ES-I3 (cell line): ENCODE results near the gene GREB1L.

ENCODE experiments used
- H3K36me3 ChIP-seq: 2 replicates; pipeline ENCODE4 v1.6.1; 2013; ENCODE audit warnings: mild to moderate bottlenecking, low read length, control low read depth, moderate library complexity; ENCODE audit not compliant: insufficient read depth
- H3K4me1 ChIP-seq: 2 replicates; pipeline ENCODE4 v1.6.1; 2013; ENCODE audit warnings: mild to moderate bottlenecking, control low read depth, low read length; ENCODE audit not compliant: insufficient read depth
- H3K9ac ChIP-seq: 2 replicates; pipeline ENCODE4 v1.6.1; 2013; ENCODE audit warnings: low read depth, mild to moderate bottlenecking, low read length, moderate library complexity
- H3K9me3 ChIP-seq: 2 replicates; pipeline ENCODE4 v1.6.1; 2013; ENCODE audit warnings: mild to moderate bottlenecking, low read length, moderate library complexity; ENCODE audit not compliant: control insufficient read depth, insufficient read depth

GREB1L gene

GRCh38 chr18:21444465-21445212 is 202.6 kb downstream of the GREB1L start:
- H3K36me3 ChIP-seq: no peaks in the 10 kb centered on the region
- H3K9ac ChIP-seq: no peak overlapping the region; the same call in 1 of the 2 replicates
- no peaks in the 10 kb centered on the region for H3K9me3 ChIP-seq
- no peaks in the 10 kb centered on the region for H3K4me1 ChIP-seq

GRCh38 chr18:21448299-21448698 is 206.3 kb downstream of the GREB1L start:
- Histone ChIP-seq H3K36me3 (no peaks in the 10 kb centered on the region), H3K9ac (no peak overlapping the region), H3K9me3 (no peaks in the 10 kb centered on the region), H3K4me1 (no peaks in the 10 kb centered on the region)

- H3K36me3 ChIP-seq: no peaks in the 10 kb centered on the region
- H3K4me1 ChIP-seq: no peaks in the 10 kb centered on the region
These were observed 207.6 kb downstream of the GREB1L start for GRCh38 chr18:21449367-21450290.

GRCh38 chr18:21450503-21450902 is 208.5 kb downstream of the GREB1L start:
- Histone ChIP-seq H3K9me3 (no peaks in the 10 kb centered on the region), H3K36me3 (no peaks in the 10 kb centered on the region), H3K9ac (no peak overlapping the region), H3K4me1 (no peaks in the 10 kb centered on the region)

More at GRCh38 chr18:21449367-21450290, 207.6 kb downstream of the GREB1L start:
- H3K9ac ChIP-seq: no peak overlapping the region
- H3K9me3 ChIP-seq: no peaks in the 10 kb centered on the region

GRCh38 chr18:21450913-21451312 is 208.9 kb downstream of the GREB1L start:
- H3K9me3 ChIP-seq: no peaks in the 10 kb centered on the region
- H3K4me1 ChIP-seq: no peaks in the 10 kb centered on the region
- no peak overlapping the region for H3K9ac ChIP-seq
- no peaks in the 10 kb centered on the region for H3K36me3 ChIP-seq

GRCh38 chr18:21451851-21452250 is 209.8 kb downstream of the GREB1L start:
- Histone ChIP-seq H3K9me3 (no peaks in the 10 kb centered on the region), H3K4me1 (no peaks in the 10 kb centered on the region), H3K9ac (no peak overlapping the region), H3K36me3 (no peaks in the 10 kb centered on the region)

- no peaks in the 10 kb centered on the region for H3K9me3 ChIP-seq
- H3K36me3 ChIP-seq: no peaks in the 10 kb centered on the region
- H3K9ac ChIP-seq: no peak overlapping the region
- H3K4me1 ChIP-seq: no peaks in the 10 kb centered on the region
These were observed 210.3 kb downstream of the GREB1L start for GRCh38 chr18:21452276-21452780.

- Histone ChIP-seq H3K36me3 (no peaks in the 10 kb centered on the region), H3K9ac (no peak overlapping the region), H3K4me1 (no peaks in the 10 kb centered on the region), H3K9me3 (no peaks in the 10 kb centered on the region)
These were observed 210.9 kb downstream of the GREB1L start for GRCh38 chr18:21452796-21453510.

GRCh38 chr18:21453511-21453901 is 211.5 kb downstream of the GREB1L start:
- no peak overlapping the region for H3K9ac ChIP-seq
- H3K36me3 ChIP-seq: no peaks in the 10 kb centered on the region
- no peaks in the 10 kb centered on the region for H3K4me1 ChIP-seq
- no peaks in the 10 kb centered on the region for H3K9me3 ChIP-seq

- no peaks in the 10 kb centered on the region for H3K4me1 ChIP-seq
- H3K9ac ChIP-seq: no peak overlapping the region
- no peaks in the 10 kb centered on the region for H3K9me3 ChIP-seq
- no peaks in the 10 kb centered on the region for H3K36me3 ChIP-seq
These were observed 212.7 kb downstream of the GREB1L start for GRCh38 chr18:21454725-21455124.

GRCh38 chr18:21456428-21457178 is 214.6 kb downstream of the GREB1L start:
- no peaks in the 10 kb centered on the region for H3K36me3 ChIP-seq
- no peak overlapping the region for H3K9ac ChIP-seq
- H3K9me3 ChIP-seq: no peaks in the 10 kb centered on the region
- H3K4me1 ChIP-seq: no peaks in the 10 kb centered on the region

GRCh38 chr18:21457179-21457535 is 215.1 kb downstream of the GREB1L start:
- H3K9me3 ChIP-seq: no peaks in the 10 kb centered on the region
- no peaks in the 10 kb centered on the region for H3K36me3 ChIP-seq
- no peak overlapping the region for H3K9ac ChIP-seq
- no peaks in the 10 kb centered on the region for H3K4me1 ChIP-seq

- no peak overlapping the region for H3K9ac ChIP-seq
- H3K9me3 ChIP-seq: no peaks in the 10 kb centered on the region
- no peaks in the 10 kb centered on the region for H3K36me3 ChIP-seq
- no peaks in the 10 kb centered on the region for H3K4me1 ChIP-seq
These were observed 216.3 kb downstream of the GREB1L start for GRCh38 chr18:21458310-21458709.

GRCh38 chr18:21458788-21459187 is 216.8 kb downstream of the GREB1L start:
- Histone ChIP-seq H3K36me3 (no peaks in the 10 kb centered on the region), H3K9ac (no peak overlapping the region), H3K9me3 (no peaks in the 10 kb centered on the region), H3K4me1 (no peaks in the 10 kb centered on the region)
